Nephron progenitor cell (in vitro differentiated cells): ENCODE results near the gene HCN1.
A peak's percentile ranks its signal among the peaks of the same experiment; 100 is the strongest.
"Not testable (repeated sequence)": the region's sequence is repeated elsewhere in the genome, so short reads cannot be mapped to it uniquely, and the experiment has no call there.

Source experiments
- DNase-seq: peaks from one replicate; pipeline ENCODE4 v3.0.0; 2021
- H3K27ac Mint-ChIP-seq: 2 replicates; pipeline ENCODE4 v1.8.0; 2021; ENCODE audit warnings: mild to moderate bottlenecking, moderate library complexity, mixed read lengths
- H3K27me3 Mint-ChIP-seq: 2 replicates; pipeline ENCODE4 v1.8.0; 2021; ENCODE audit warnings: mild to moderate bottlenecking, low read depth, mixed read lengths; ENCODE audit not compliant: poor library complexity
- H3K36me3 Mint-ChIP-seq: 2 replicates; pipeline ENCODE4 v1.8.0; 2021; ENCODE audit warnings: low read depth, mixed read lengths
- H3K4me1 Mint-ChIP-seq: 2 replicates; pipeline ENCODE4 v1.8.0; 2021; ENCODE audit warnings: mixed read lengths
- H3K4me3 Mint-ChIP-seq: 2 replicates; pipeline ENCODE4 v1.8.0; 2021; ENCODE audit warnings: mild to moderate bottlenecking, moderate library complexity, mixed read lengths
- H3K9me3 Mint-ChIP-seq: 2 replicates; pipeline ENCODE4 v1.8.0; 2021; ENCODE audit warnings: mild to moderate bottlenecking, moderate library complexity, mixed read lengths
- CTCF ChIP-seq: fragments of 200-600 bp; sonication (generic); IDR thresholded peaks from 2 replicates; pipeline ENCODE4 v1.5.0; 2021; ENCODE audit warnings: antibody characterized with exemption

HCN1 gene

GRCh38 chr5:45454114-45454513, 242.1 kb downstream of the HCN1 start:
- Mint-ChIP-seq H3K4me3 (no peak overlapping the region), H3K36me3 (no peaks in the 10 kb centered on the region), H3K4me1 (peaks cover 5% of the 10 kb centered on the region), H3K9me3 (no peaks in the 10 kb centered on the region), H3K27me3 (no peaks in the 10 kb centered on the region), H3K27ac (no peak overlapping the region)
- DNase-seq: peak; percentile 5
- no peak for TF ChIP-seq CTCF

GRCh38 chr5:45444856-45445255, 251.3 kb downstream of the HCN1 start:
- not testable (repeated sequence) for H3K4me1 Mint-ChIP-seq, H3K27me3 Mint-ChIP-seq, DNase-seq, H3K9me3 Mint-ChIP-seq, H3K27ac Mint-ChIP-seq, H3K36me3 Mint-ChIP-seq, H3K4me3 Mint-ChIP-seq

GRCh38 chr5:45440466-45440865, 255.7 kb downstream of the HCN1 start:
- no peak overlapping the region for H3K4me3 Mint-ChIP-seq
- H3K36me3 Mint-ChIP-seq: no peaks in the 10 kb centered on the region
- no peak for TF ChIP-seq CTCF
- H3K27me3 Mint-ChIP-seq: no peaks in the 10 kb centered on the region
- H3K27ac Mint-ChIP-seq: peak overlapping the region; percentile 17
- DNase-seq: no peak
- H3K9me3 Mint-ChIP-seq: peaks cover 3% of the 10 kb centered on the region
- H3K4me1 Mint-ChIP-seq: peaks cover 4% of the 10 kb centered on the region

- peaks cover 4% of the 10 kb centered on the region for H3K4me1 Mint-ChIP-seq
- no peak overlapping the region for H3K27ac Mint-ChIP-seq
- TF ChIP-seq CTCF: no peak
- no peak for DNase-seq
- no peaks in the 10 kb centered on the region for H3K36me3 Mint-ChIP-seq
- no peak overlapping the region for H3K4me3 Mint-ChIP-seq
- no peaks in the 10 kb centered on the region for H3K9me3 Mint-ChIP-seq
- H3K27me3 Mint-ChIP-seq: no peaks in the 10 kb centered on the region
Observed at GRCh38 chr5:45437752-45438151, 258.4 kb downstream of the HCN1 start.

- no peak for DNase-seq
- Mint-ChIP-seq H3K4me1 (no peaks in the 10 kb centered on the region), H3K4me3 (no peak overlapping the region), H3K9me3 (no peaks in the 10 kb centered on the region), H3K27me3 (peaks cover 5% of the 10 kb centered on the region), H3K36me3 (no peaks in the 10 kb centered on the region), H3K27ac (no peak overlapping the region)
- TF ChIP-seq CTCF: no peak
Observed at GRCh38 chr5:45417285-45417998, 278.7 kb downstream of the HCN1 start.

- H3K36me3 Mint-ChIP-seq: no peaks in the 10 kb centered on the region
- H3K9me3 Mint-ChIP-seq: no peaks in the 10 kb centered on the region
- no peak for DNase-seq
- TF ChIP-seq CTCF: no peak
- H3K27ac Mint-ChIP-seq: no peak overlapping the region
- no peak overlapping the region for H3K4me3 Mint-ChIP-seq
- H3K4me1 Mint-ChIP-seq: no peaks in the 10 kb centered on the region
- peaks cover 5% of the 10 kb centered on the region for H3K27me3 Mint-ChIP-seq
Observed at GRCh38 chr5:45414620-45415573, 281.3 kb downstream of the HCN1 start.
